ENCODE results near the gene ITGB3BP. TPM values are rescaled to one million over a fixed set of nuclear protein-coding genes. Genes with fewer than 3 reads are reported as not detected.

The ITGB3BP gene
- total RNA-seq, 2 experiments from 2014 or later = 76.6 to 86.6 TPM

- H3K36me3 Mint-ChIP-seq (ENCODE audit: low read depth) = peaks cover 17% of the 10 kb centered on the region
- POLR2A ChIA-PET = no interaction called here
- H3K9me3 Mint-ChIP-seq = no peaks in the 10 kb centered on the region
- H3K4me3 Mint-ChIP-seq = no peak overlapping the region
- no peak for TF ChIP-seq CTCF (IDR thresholded peaks at IDR 0.05)
- no peak for ATAC-seq
- CTCF ChIA-PET = no interaction called here
- H3K27ac Mint-ChIP-seq = no peak overlapping the region
- no peak for DNase-seq
- intact Hi-C loops (cut with micrococcal nuclease) = no loop called here
- no peaks in the 10 kb centered on the region for H3K27me3 Mint-ChIP-seq
- H3K4me1 Mint-ChIP-seq (ENCODE audit: low read depth) = peaks cover 3% of the 10 kb centered on the region
Measured at GRCh38 chr1:63405987-63406386, 117.0 kb downstream of the ITGB3BP start.

GRCh38 chr1:63405021-63405420 lies 118.0 kb downstream of the ITGB3BP start:
- no peaks in the 10 kb centered on the region for H3K27me3 Mint-ChIP-seq
- no peak overlapping the region for H3K4me3 Mint-ChIP-seq
- POLR2A ChIA-PET = no interaction called here
- H3K36me3 Mint-ChIP-seq (ENCODE audit: low read depth) = peaks cover 19% of the 10 kb centered on the region
- no peak overlapping the region for H3K27ac Mint-ChIP-seq
- no peak for ATAC-seq
- H3K9me3 Mint-ChIP-seq = no peaks in the 10 kb centered on the region
- CTCF ChIA-PET = no interaction called here
- intact Hi-C loops (cut with micrococcal nuclease) = no loop called here
- TF ChIP-seq CTCF (IDR thresholded peaks at IDR 0.05) = no peak
- no peak for DNase-seq
- peaks cover 3% of the 10 kb centered on the region for H3K4me1 Mint-ChIP-seq (ENCODE audit: low read depth)

GRCh38 chr1:63403386-63403785 lies 119.6 kb downstream of the ITGB3BP start:
- ChIA-PET POLR2A (no interaction called here), CTCF (interaction anchor here (1.3 kb wide), 1 partner anchor 10 kb away, joined by 3 read pairs; no protein-coding TSS in a partner anchor)
- no peaks in the 10 kb centered on the region for H3K9me3 Mint-ChIP-seq
- TF ChIP-seq CTCF (IDR thresholded peaks at IDR 0.05) = no peak
- intact Hi-C loops (cut with micrococcal nuclease) = no loop called here
- no peaks in the 10 kb centered on the region for H3K27me3 Mint-ChIP-seq
- ATAC-seq = no peak
- H3K36me3 Mint-ChIP-seq (ENCODE audit: low read depth) = peaks cover 25% of the 10 kb centered on the region
- H3K27ac Mint-ChIP-seq = no peak overlapping the region
- DNase-seq = no peak
- no peak overlapping the region for H3K4me3 Mint-ChIP-seq
- peaks cover 3% of the 10 kb centered on the region for H3K4me1 Mint-ChIP-seq (ENCODE audit: low read depth)

GRCh38 chr1:63401945-63402344 lies 121.1 kb downstream of the ITGB3BP start:
- H3K27me3 Mint-ChIP-seq = no peaks in the 10 kb centered on the region
- POLR2A ChIA-PET = no interaction called here
- intact Hi-C loops (cut with micrococcal nuclease) = no loop called here
- TF ChIP-seq CTCF (IDR thresholded peaks at IDR 0.05) = no peak
- no peaks in the 10 kb centered on the region for H3K9me3 Mint-ChIP-seq
- no peak overlapping the region for H3K27ac Mint-ChIP-seq
- DNase-seq = no peak
- CTCF ChIA-PET = interaction anchor here (1.3 kb wide), 1 partner anchor 26 kb away, joined by 3 read pairs; no protein-coding TSS in a partner anchor
- H3K4me1 Mint-ChIP-seq (ENCODE audit: low read depth) = peaks cover 3% of the 10 kb centered on the region
- no peak overlapping the region for H3K4me3 Mint-ChIP-seq
- ATAC-seq = no peak
- peaks cover 25% of the 10 kb centered on the region for H3K36me3 Mint-ChIP-seq (ENCODE audit: low read depth)

Other genes with a start within 250 kb of the ITGB3BP start
- gene FOXD3, start 200.7 kb downstream of the ITGB3BP start, total RNA-seq = not detected
- gene ALG6, start 155.6 kb downstream of the ITGB3BP start, total RNA-seq = 10 to 100 TPM; 15.1 to 17.7 TPM
- 1 to 10 TPM; 6.1 to 6.8 TPM for gene EFCAB7, start 300 bp upstream of the ITGB3BP start, total RNA-seq
- gene PGM1, start 70.2 kb upstream of the ITGB3BP start, total RNA-seq = 10 to 100 TPM; 47.4 to 48.9 TPM

Measured in activated CD8-positive, alpha-beta T cell treated with anti-CD3 and anti-CD28 coated beads for 36 hours (primary cell).